NCI-H1092 treated with DMSO at 0.1 percent for 48 hours (cell line): Measurements from ENCODE around the gene PLEKHM1.

Source experiments
- DNase-seq: peaks from one replicate; lab custom pipeline; 2025; lab: John Stamatoyannopoulos, UW

PLEKHM1 gene

DNA sequence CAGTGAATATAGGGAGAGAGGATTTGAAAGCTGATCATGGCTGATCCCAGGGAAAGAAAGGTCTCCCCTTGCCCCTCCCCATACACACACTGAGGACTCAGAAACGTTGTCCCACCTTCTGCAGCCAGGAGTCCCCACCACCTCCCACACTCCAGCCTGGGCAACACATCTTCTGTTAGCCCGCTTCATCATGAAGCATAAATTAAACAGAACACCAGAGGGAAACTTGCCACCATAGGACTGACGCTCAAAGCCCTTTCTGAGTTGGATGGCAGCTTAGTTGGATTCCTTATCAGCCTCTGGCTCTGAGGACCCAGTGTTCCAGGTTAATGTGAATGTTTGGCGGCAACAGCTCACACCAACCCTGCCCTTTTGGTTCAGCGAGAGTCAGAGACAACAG is 91.7 kb downstream of the PLEKHM1 start:
- no peak for DNase-seq

- no peak for DNase-seq
Observed at GRCh38 chr17:45397796-45398195, 92.7 kb downstream of the PLEKHM1 start.

DNA sequence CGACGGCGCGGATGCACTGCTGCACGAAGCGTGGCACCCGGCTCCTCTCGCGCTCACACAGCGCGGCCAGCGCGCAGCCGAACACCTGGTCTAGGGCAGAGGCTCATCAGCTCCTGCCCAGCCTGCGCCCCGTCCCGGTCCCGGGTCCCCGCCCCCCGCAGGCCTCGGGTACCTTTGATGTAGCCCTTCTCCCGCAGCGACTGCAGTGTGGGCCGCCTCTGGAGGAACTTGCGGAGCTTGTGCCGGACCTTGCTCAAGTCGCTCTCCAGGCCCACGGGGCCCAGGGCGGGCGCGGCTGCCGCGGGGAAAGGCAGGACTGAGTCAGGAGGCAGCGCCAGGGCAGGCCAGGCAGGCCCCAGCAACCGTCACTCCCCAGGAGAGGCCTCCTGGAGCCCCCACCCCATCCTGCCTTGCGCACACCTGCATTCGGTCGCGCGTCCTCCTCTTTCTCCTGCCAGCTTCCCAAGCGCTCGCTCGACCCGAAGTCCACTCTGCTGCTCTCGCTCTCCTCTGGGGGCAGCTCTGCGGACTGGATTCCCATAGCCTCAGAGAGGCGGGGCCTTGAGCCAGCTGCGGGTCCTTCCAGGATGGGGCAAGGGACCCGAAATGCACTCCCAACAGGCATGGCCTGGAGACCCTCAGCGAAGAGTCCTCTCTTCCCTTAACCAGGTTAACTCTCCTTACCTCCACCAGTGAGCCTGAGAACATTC is 93.9 kb downstream of the PLEKHM1 start:
- no peak for DNase-seq

DNA sequence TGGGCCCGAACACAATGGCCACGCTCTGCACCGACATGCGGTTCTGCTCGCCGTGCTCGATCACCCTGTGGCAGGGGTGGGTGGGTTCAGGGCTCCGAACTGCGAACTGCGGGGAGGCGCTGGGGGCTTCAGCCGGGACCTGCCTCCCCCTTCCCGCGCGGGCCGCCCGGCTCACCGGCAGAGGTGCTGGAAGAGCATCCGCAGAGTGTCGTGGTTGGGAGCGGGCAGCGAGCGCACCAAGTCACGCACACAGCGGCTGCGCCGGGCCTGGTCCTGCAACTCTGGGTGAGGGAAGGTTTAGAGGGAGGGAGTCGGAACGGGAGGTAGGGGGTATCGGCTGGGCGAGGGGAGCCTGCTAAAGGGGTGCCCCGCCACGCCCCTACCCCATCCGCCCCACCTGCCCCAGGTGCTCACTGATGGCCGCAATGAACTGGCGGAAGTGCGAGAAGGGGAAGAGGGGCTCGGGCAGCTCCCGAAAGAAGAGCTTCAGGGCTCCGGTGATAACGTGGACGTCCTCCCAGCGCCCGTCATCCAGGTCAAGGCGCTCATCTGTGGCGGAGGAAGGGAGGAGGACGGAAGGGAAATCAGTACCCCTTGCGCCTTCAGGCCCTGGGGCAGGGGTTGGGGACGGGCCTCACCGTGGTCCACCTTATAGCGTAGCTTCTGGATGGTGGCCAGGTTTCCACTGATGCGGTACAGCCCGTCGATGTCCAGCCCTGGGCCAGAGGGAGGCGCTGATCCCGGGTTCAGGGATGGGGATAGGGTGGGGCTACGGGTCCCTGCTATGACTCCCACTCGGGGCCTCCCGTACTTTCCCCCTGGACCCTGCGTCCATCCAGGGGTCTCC is 94.7 kb downstream of the PLEKHM1 start:
- DNase-seq: no peak

GRCh38 chr17:45394913-45395568 is 95.5 kb downstream of the PLEKHM1 start:
- peak; percentile 46 for DNase-seq

DNA sequence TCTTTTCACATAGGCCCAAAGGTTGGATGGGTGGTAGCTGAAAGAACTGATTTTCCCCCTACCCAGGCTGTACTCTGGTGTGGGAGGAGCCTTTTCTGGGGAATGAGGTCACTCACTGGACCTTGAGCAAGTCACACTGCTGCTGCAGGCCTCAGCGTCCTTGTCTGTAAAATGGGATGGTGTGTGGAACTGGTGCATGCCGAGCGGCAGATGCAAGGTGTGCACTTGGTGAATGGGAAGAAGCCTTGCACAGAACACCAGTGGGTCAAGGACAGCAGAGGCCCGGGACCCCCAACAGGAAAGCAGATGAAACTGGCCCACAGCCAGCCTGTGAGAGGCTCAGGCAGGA is 96.0 kb downstream of the PLEKHM1 start:
- no peak for DNase-seq

DNA sequence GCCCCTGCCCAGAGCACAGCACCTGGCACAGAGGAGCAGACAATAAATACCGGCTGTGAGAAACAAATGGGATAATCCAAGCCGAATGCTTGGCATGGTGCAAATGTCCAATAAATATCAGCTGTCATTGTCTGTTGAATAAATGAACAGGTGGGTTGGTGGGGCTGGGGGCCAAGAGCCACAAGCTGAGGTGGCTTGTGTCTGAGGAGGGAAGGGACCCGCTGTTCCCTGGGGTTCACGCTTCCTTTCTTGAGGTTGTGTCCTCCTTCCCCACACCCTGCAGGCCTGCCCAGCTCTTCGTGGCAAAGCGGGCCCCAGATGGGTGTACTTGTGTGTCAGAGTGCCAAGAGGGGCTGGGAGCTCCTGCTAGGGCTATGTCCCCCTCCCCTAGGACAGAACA is 96.4 kb downstream of the PLEKHM1 start:
- DNase-seq: no peak

- DNase-seq: no peak
Observed at GRCh38 chr17:45393411-45393810, 97.1 kb downstream of the PLEKHM1 start.

- DNase-seq: no peak
Observed at GRCh38 chr17:45391918-45392317, 98.6 kb downstream of the PLEKHM1 start.

- DNase-seq: no peak
Observed at GRCh38 chr17:45391291-45391690, 99.2 kb downstream of the PLEKHM1 start.

DNA sequence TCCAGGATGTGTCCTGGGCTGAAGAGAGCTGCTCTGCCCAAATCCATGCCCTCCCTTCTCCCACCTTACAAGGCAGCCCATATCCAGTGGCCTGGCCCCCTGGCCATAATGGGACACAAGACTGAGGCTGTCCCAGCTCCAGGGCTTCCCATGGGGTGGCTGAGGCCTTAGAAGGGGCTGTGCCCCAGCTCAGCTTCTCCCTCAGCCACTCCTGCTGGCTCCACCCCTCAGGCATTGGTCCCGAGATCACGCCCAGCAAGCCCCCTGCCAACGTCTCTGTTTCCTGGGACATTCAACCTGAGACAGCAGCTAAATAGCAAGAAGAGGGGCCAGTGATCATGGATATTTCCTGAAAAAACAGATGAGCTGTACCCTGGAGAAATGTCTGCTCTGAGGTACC is 101.2 kb downstream of the PLEKHM1 start:
- DNase-seq: no peak

- DNase-seq: no peak
Observed at GRCh38 chr17:45388604-45389325, 101.8 kb downstream of the PLEKHM1 start.

DNA sequence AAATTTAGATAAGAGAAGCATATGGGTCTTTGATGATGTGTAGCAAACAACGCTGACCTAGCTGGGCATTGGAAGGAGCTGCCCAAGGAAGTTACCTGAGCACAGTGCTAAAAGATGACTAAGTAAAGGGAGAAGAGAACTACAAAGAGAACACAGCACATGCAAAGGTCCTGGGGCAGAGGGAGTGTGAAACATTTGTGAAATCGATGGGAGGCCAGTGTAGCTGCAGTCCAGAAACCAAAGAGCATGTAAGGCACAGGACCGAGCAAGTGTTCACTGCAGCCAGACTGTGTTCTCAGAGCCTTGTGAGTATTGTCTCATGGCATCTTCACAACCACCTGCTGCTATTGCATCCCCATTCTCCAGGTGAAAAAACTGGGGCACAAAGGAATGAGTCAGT is 102.8 kb downstream of the PLEKHM1 start:
- no peak for DNase-seq

GRCh38 chr17:45386178-45386577 is 104.3 kb downstream of the PLEKHM1 start:
- DNase-seq: no peak
